Hematopoietic multipotent progenitor cell treated with erythropoietin and hydrocortisone succinate and interleukin-3 and kit ligand, for 17 days (in vitro differentiated cells): ENCODE data around the gene CORO1A.
"Not testable (repeated sequence)": the region's sequence is repeated elsewhere in the genome, so short reads cannot be mapped to it uniquely, and the experiment has no call there.

ENCODE experiments used
- DNase-seq: peaks from one replicate; pipeline ENCODE4 v3.0.0-alpha.2; 2015; ENCODE audit warnings: low spot score

The CORO1A gene

GRCh38 chr16:30183233-30184095, at the start of gene CORO1A:
Gene CORO1A, plus strand, starts transcription at chr16:30183602. Its CDS starts 1,608 bp downstream, at chr16:30185210.
- peak; percentile 28 for DNase-seq

GRCh38 chr16:30136971-30137605, 46.3 kb upstream of the CORO1A start:
- DNase-seq = no peak

- no peak for DNase-seq
Measured at GRCh38 chr16:30137897-30138296, 45.5 kb upstream of the CORO1A start.

- no peak for DNase-seq
Measured at GRCh38 chr16:30139583-30140481, 43.6 kb upstream of the CORO1A start.

- no peak for DNase-seq
Measured at GRCh38 chr16:30141750-30142149, 41.7 kb upstream of the CORO1A start.

GRCh38 chr16:30142672-30143346, 40.6 kb upstream of the CORO1A start:
- DNase-seq = no peak

GRCh38 chr16:30143347-30143702, 40.1 kb upstream of the CORO1A start:
- DNase-seq = no peak

GRCh38 chr16:30144017-30144416, 39.4 kb upstream of the CORO1A start:
- DNase-seq = no peak

GRCh38 chr16:30144917-30145316, 38.5 kb upstream of the CORO1A start:
- DNase-seq = no peak

GRCh38 chr16:30145657-30146056, 37.7 kb upstream of the CORO1A start:
- no peak for DNase-seq

- DNase-seq = no peak
Measured at GRCh38 chr16:30147843-30148510, 35.4 kb upstream of the CORO1A start.

- no peak for DNase-seq
Measured at GRCh38 chr16:30149250-30149930, 34.0 kb upstream of the CORO1A start.

- DNase-seq = no peak
Measured at GRCh38 chr16:30151091-30151490, 32.3 kb upstream of the CORO1A start.

GRCh38 chr16:30152517-30152916, 30.9 kb upstream of the CORO1A start:
- DNase-seq = no peak

GRCh38 chr16:30155188-30155587, 28.2 kb upstream of the CORO1A start:
- no peak for DNase-seq

GRCh38 chr16:30157214-30157613, 26.2 kb upstream of the CORO1A start:
- no peak for DNase-seq

- no peak for DNase-seq
Measured at GRCh38 chr16:30163538-30163937, 19.9 kb upstream of the CORO1A start.

- no peak for DNase-seq
Measured at GRCh38 chr16:30166202-30166902, 17.1 kb upstream of the CORO1A start.

- DNase-seq = not testable (repeated sequence)
Measured at GRCh38 chr16:30168746-30169145, 14.7 kb upstream of the CORO1A start.

GRCh38 chr16:30169416-30169815, 14.0 kb upstream of the CORO1A start:
- not testable (repeated sequence) for DNase-seq
